ENCODE results near the gene RCAN3. TPM values are rescaled to one million over a fixed set of nuclear protein-coding genes. Genes with fewer than 3 reads are reported as not detected.

RCAN3 gene
- total and polyA plus RNA-seq, 2 of the 13 experiments (the other 11 are each of a cell fraction or from before 2014, with no cell fraction given), result 12.2 to 13.3 TPM

- H3K4me3 ChIP-seq (replicated peaks in 1 of 3; ENCODE audit: insufficient read depth in 1 of 3, low read depth in 2 of 3, low read length in 3 of 3), result no peak overlapping the region
- WGBS (ENCODE audit: low lambda C conversion rate), result 68% methylated on average over 5 of the region's 5 CpGs
- FAIRE-seq (no peak), ATAC-seq (no peak), DNase-seq (ENCODE audit: low spot score) (no peak)
- TF ChIP-seq MAFK (conservative IDR thresholded peaks at IDR 0.05 in 1 of 2, IDR thresholded peaks at IDR 0.05 in 1 of 2; ENCODE audit: low read length in 2 of 2) (peak; percentile 75 to 79), MAFF (IDR thresholded peaks at IDR 0.05; ENCODE audit: low read depth, low read length) (peak; percentile 65), NONO (IDR thresholded peaks at IDR 0.05) (no peak), NONO (CRISPR knock-in tag; conservative IDR thresholded peaks at IDR 0.05) (no peak), TRIM24 (CRISPR knock-in tag; IDR thresholded peaks at IDR 0.05) (no peak)
- no peaks in the 10 kb centered on the region for H3K36me3 ChIP-seq (replicated peaks in 1 of 2; ENCODE audit: control insufficient read depth in 1 of 2, insufficient read depth in 2 of 2, low read length in 2 of 2)
- peaks cover 38% of the 10 kb centered on the region for H3K4me1 ChIP-seq (ENCODE audit: insufficient read depth, low read length)
- no peak overlapping the region for H2AFZ ChIP-seq (ENCODE audit: low read length)
- intact Hi-C loops (cut with micrococcal nuclease; ENCODE audit: unreplicated experiment) (loop anchor here (5.0 to 10.0 kb wide), 2 partner anchors 57 to 86 kb away; partner anchors contain the start of genes NCMAP, NIPAL3 and STPG1), in situ Hi-C loops (cut with HindIII; ENCODE audit: extremely low pct_ligation_motif_present, low pct_unique_long_range_greater_than_20kb) (no loop called here)
- H3K79me2 ChIP-seq (ENCODE audit: insufficient read depth, low read length), result peaks cover 10% of the 10 kb centered on the region
- no TSS peak for BruUV-seq (replicated peaks)
- no peak overlapping the region for H3K4me2 ChIP-seq (ENCODE audit: low read depth, low read length)
- H3K9ac ChIP-seq (ENCODE audit: insufficient read depth, low read depth, low read length), result no peak overlapping the region
- H4K20me1 ChIP-seq (ENCODE audit: insufficient read depth, low read length), result no peaks in the 10 kb centered on the region
- CTCF ChIA-PET (ENCODE audit: low intra/inter-chr PET ratio, low total read pairs), result no interaction called here
- no peaks in the 10 kb centered on the region for H3K9me3 ChIP-seq (ENCODE audit: low read length)
- H3K27ac ChIP-seq (ENCODE audit: extremely low read length, insufficient read depth, low read length), result no peak overlapping the region
- POLR2A ChIA-PET, result interaction anchor here (1.4 kb wide), 1 partner anchor 10 kb away, joined by 5 read pairs; no protein-coding TSS in a partner anchor
- no peaks in the 10 kb centered on the region; a peak in 1 of 5 replicates for H3K27me3 ChIP-seq (ENCODE audit: control insufficient read depth in 1 of 2, insufficient read depth in 2 of 2, low read length in 2 of 2)
These were observed 2.1 kb upstream of the RCAN3 start for GRCh38 chr1:24500448-24501048.

GRCh38 chr1:24501371-24502064, 1.1 kb upstream of the RCAN3 start:
- 36% methylated on average over 14 of the region's 16 CpGs for WGBS (ENCODE audit: low lambda C conversion rate)
- ATAC-seq, result peak; percentile 19; the same call in 1 of the 3 replicates
- TF ChIP-seq MXD1 (CRISPR knock-in tag; IDR thresholded peaks at IDR 0.05) (no peak), KDM1A (CRISPR knock-in tag; IDR thresholded peaks at IDR 0.05) (peak; percentile 39; the same call in 1 of the 2 replicates), RFX5 (IDR thresholded peaks at IDR 0.05; ENCODE audit: low read depth, low read length) (no peak), ZBTB44 (CRISPR knock-in tag; IDR thresholded peaks at IDR 0.05) (no peak), ZNF460 (CRISPR knock-in tag; IDR thresholded peaks at IDR 0.05; ENCODE audit: borderline replicate concordance) (no peak), SPEN (CRISPR knock-in tag; IDR thresholded peaks at IDR 0.05; ENCODE audit: low read depth) (no peak), CAMTA2 (CRISPR knock-in tag; IDR thresholded peaks at IDR 0.05; ENCODE audit: borderline replicate concordance) (no peak), RELA (CRISPR knock-in tag; IDR thresholded peaks at IDR 0.05) (no peak), MAFG (CRISPR knock-in tag; IDR thresholded peaks at IDR 0.05) (no peak), SIN3B (IDR thresholded peaks at IDR 0.05; ENCODE audit: low read length) (no peak), SKI (IDR thresholded peaks at IDR 0.05; ENCODE audit: partially characterized antibody) (no peak)

More at GRCh38 chr1:24501371-24502064, 1.1 kb upstream of the RCAN3 start:
- in situ Hi-C loops (cut with HindIII; ENCODE audit: extremely low pct_ligation_motif_present, low pct_unique_long_range_greater_than_20kb) (no loop called here), intact Hi-C loops (cut with micrococcal nuclease; ENCODE audit: unreplicated experiment) (loop anchor here (5.0 to 10.0 kb wide), 2 partner anchors 56 to 87 kb away; partner anchors contain the start of genes NCMAP, NIPAL3 and STPG1)
- no TSS peak for BruUV-seq (replicated peaks)
- no peaks in the 10 kb centered on the region for H3K36me3 ChIP-seq (replicated peaks in 1 of 2; ENCODE audit: control insufficient read depth in 1 of 2, insufficient read depth in 2 of 2, low read length in 2 of 2)
- ChIA-PET CTCF (ENCODE audit: low intra/inter-chr PET ratio, low total read pairs) (no interaction called here), POLR2A (interaction anchor here (0.7 to 1.9 kb wide), 11 partner anchors 9 to 359 kb away, joined by 3 to 11 read pairs (median 5); partner anchors contain the start of genes IL22RA1 and NIPAL3)
- peak overlapping the region; percentile 93 for H3K27ac ChIP-seq (ENCODE audit: extremely low read length, insufficient read depth, low read length)
- peak overlapping the region; percentile 5 for H2AFZ ChIP-seq (ENCODE audit: low read length)
- H4K20me1 ChIP-seq (ENCODE audit: insufficient read depth, low read length), result no peaks in the 10 kb centered on the region
- peak overlapping the region; percentile 71 to 84 (median 79) for H3K4me3 ChIP-seq (replicated peaks in 1 of 3; ENCODE audit: insufficient read depth in 1 of 3, low read depth in 2 of 3, low read length in 3 of 3)
- no peak for DNase-seq (ENCODE audit: low spot score)
- peak overlapping the region; percentile 100 for H3K4me2 ChIP-seq (ENCODE audit: low read depth, low read length)
- no peak for FAIRE-seq
- peak overlapping the region; percentile 79 for H3K9ac ChIP-seq (ENCODE audit: insufficient read depth, low read depth, low read length)
- H3K4me1 ChIP-seq (ENCODE audit: insufficient read depth, low read length), result peaks cover 38% of the 10 kb centered on the region
- H3K79me2 ChIP-seq (ENCODE audit: insufficient read depth, low read length), result peaks cover 10% of the 10 kb centered on the region
- no peaks in the 10 kb centered on the region; a peak in 1 of 5 replicates for H3K27me3 ChIP-seq (ENCODE audit: control insufficient read depth in 1 of 2, insufficient read depth in 2 of 2, low read length in 2 of 2)
- H3K9me3 ChIP-seq (ENCODE audit: low read length), result no peaks in the 10 kb centered on the region

All from HepG2 (cell line).